ENCODE measurements around the gene GABRA5.

- TF ChIP-seq POLR2A (IDR thresholded peaks at IDR 0.05; ENCODE audit: low read depth, low read length) (no peak), SPI1 (IDR thresholded peaks at IDR 0.05; ENCODE audit: low read depth, low read length) (no peak), POLR2AphosphoS5 (IDR thresholded peaks at IDR 0.05; ENCODE audit: low read depth, low read length) (no peak), TAF1 (IDR thresholded peaks at IDR 0.05; ENCODE audit: low read depth, low read length) (no peak), PAX5 (IDR thresholded peaks at IDR 0.05; ENCODE audit: insufficient read depth, low read length, severe bottlenecking) (no peak), POU2F2 (IDR thresholded peaks at IDR 0.05; ENCODE audit: low read depth, low read length) (no peak)
Measured at GRCh38 chr15:26886566-26886965, 19.7 kb downstream of the GABRA5 start.
